H1 (cell line): Measurements from ENCODE around the gene BBS9. TPM values are rescaled to one million over a fixed set of nuclear protein-coding genes. Genes with fewer than 3 reads are reported as not detected.

Experiments used
- CTCF ChIA-PET: fragments of 300-600 bp; sonication (Branson Sonifier 250); formaldehyde crosslinking; loops from one replicate; lab custom pipeline; 2021; ENCODE audit not compliant: partially characterized antibody; lab: Charles Lee
- POLR2A ChIA-PET: fragments of 300-600 bp; sonication (Branson Sonifier 250); formaldehyde crosslinking; loops from one replicate; lab custom pipeline; 2021; ENCODE audit warnings: inconsistent platforms; ENCODE audit not compliant: partially characterized antibody; lab: Charles Lee
- DNase-seq, 2 experiments: peaks; one replicate each; pipeline versions ENCODE4 v3.0.0 to v3.0.0-alpha.2; 2010 to 2022; ENCODE audit warnings: low spot score in 2 of 2, low read depth in 1 of 2, mixed read lengths in 1 of 2
- FAIRE-seq: peaks from 2 replicates; lab custom pipeline; 2011; peaks lifted over from hg19 to GRCh38; lab: Jason Lieb, UNC
- H2AFZ ChIP-seq: 2 replicates; pipeline ENCODE4 v1.8.1; 2012; ENCODE audit warnings: low read length, inconsistent platforms
- H2AK5ac ChIP-seq: 2 replicates; pipeline ENCODE4 v1.6.1; 2013; ENCODE audit warnings: low read depth, low read length
- H2BK120ac ChIP-seq: replicated peaks from 2 replicates; pipeline ENCODE3; 2013; ENCODE audit warnings: low read depth, low read length, inconsistent platforms
- H2BK12ac ChIP-seq: 2 replicates; pipeline ENCODE4 v1.6.1; 2013; ENCODE audit warnings: low read depth, low read length
- H2BK15ac ChIP-seq: 2 replicates; pipeline ENCODE4 v1.6.1; 2013; ENCODE audit warnings: low read length
- H2BK20ac ChIP-seq: 2 replicates; pipeline ENCODE4 v1.6.1; 2013; ENCODE audit warnings: low read length
- H2BK5ac ChIP-seq: 2 replicates; pipeline ENCODE4 v1.6.1; 2013; ENCODE audit warnings: low read depth, low read length
- H3K14ac ChIP-seq: 2 replicates; pipeline ENCODE4 v1.6.1; 2013; ENCODE audit warnings: inconsistent platforms; ENCODE audit not compliant: insufficient read length
- H3K18ac ChIP-seq: 2 replicates; pipeline ENCODE4 v1.6.1; 2013; ENCODE audit warnings: low read length; ENCODE audit errors: extremely low read depth
- H3K23ac ChIP-seq: 2 replicates; pipeline ENCODE4 v1.6.1; 2013; ENCODE audit warnings: inconsistent platforms; ENCODE audit not compliant: insufficient read length
- H3K23me2 ChIP-seq: 2 replicates; pipeline ENCODE4 v1.6.1; 2013; ENCODE audit warnings: low read depth, low read length
- H3K27ac ChIP-seq: 2 replicates; pipeline ENCODE4 v1.6.1; 2011; ENCODE audit warnings: low read depth, low read length, inconsistent platforms
- H3K27me3 ChIP-seq, 4 experiments: replicated peaks in 1 of 4; 1 replicate in 1 of 4; 2 replicates in 3 of 4; pipeline versions ENCODE4 v1.6.1 to v1.8.1; 2011 to 2013; ENCODE audit warnings: low read length in 3 of 4, mild to moderate bottlenecking in 3 of 4, inconsistent platforms in 2 of 4, mixed read lengths in 2 of 4, moderate library complexity in 1 of 4; ENCODE audit not compliant: control insufficient read depth in 3 of 4, insufficient read depth in 3 of 4; ENCODE audit errors: extremely low read depth in 1 of 4
- H3K36me3 ChIP-seq, 4 experiments: 2 replicates each; pipeline versions ENCODE4 v1.6.1 to v1.8.1; 2011 to 2013; ENCODE audit warnings: mild to moderate bottlenecking in 4 of 4, low read length in 3 of 4, moderate library complexity in 2 of 4, control low read depth in 1 of 4, inconsistent platforms in 1 of 4; ENCODE audit not compliant: insufficient read depth in 4 of 4, control insufficient read depth in 2 of 4
- H3K4ac ChIP-seq: replicated peaks from 2 replicates; pipeline ENCODE3; 2013; ENCODE audit warnings: low read length, low read depth, mixed read lengths, inconsistent platforms; ENCODE audit not compliant: insufficient read length
- H3K4me1 ChIP-seq, 4 experiments: replicated peaks in 1 of 4; 1 replicate in 1 of 4; 2 replicates in 3 of 4; pipeline versions ENCODE4 v1.6.1 to v1.8.1; 2011 to 2013; ENCODE audit warnings: low read length in 3 of 4, inconsistent platforms in 2 of 4, mixed read lengths in 1 of 4; ENCODE audit not compliant: insufficient read depth in 4 of 4, control insufficient read depth in 3 of 4
- H3K4me2 ChIP-seq, 2 experiments: 2 replicates each; pipeline versions ENCODE4 v1.6.1 to v1.8.1; 2011 to 2013; ENCODE audit warnings: low read depth in 2 of 2, low read length in 2 of 2, control low read depth in 1 of 2, inconsistent platforms in 1 of 2, mild to moderate bottlenecking in 1 of 2; ENCODE audit not compliant: insufficient read depth in 1 of 2
- H3K4me3 ChIP-seq, 4 experiments: fragments of 200-600, 300-600 bp in 1 of 4; sonication (generic), shearing (Covaris generic), sonication (Bioruptor Twin) in 1 of 4; 2 replicates each; pipeline versions ENCODE4 v1.5.1 to v1.8.1; 2011 to 2016; ENCODE audit warnings: low read length in 4 of 4, low read depth in 3 of 4, control low read depth in 2 of 4, inconsistent platforms in 2 of 4, mild to moderate bottlenecking in 2 of 4, mixed read lengths in 1 of 4, moderate library complexity in 1 of 4; ENCODE audit not compliant: insufficient read depth in 2 of 4; ENCODE audit errors: extremely low read depth in 1 of 4
- H3K56ac ChIP-seq: replicated peaks from 2 replicates; pipeline ENCODE3; 2013; ENCODE audit warnings: low read depth, mild to moderate bottlenecking, mixed read lengths, low read length, inconsistent platforms; ENCODE audit not compliant: insufficient read length
- H3K79me1 ChIP-seq: 2 replicates; pipeline ENCODE4 v1.6.1; 2013; ENCODE audit warnings: low read depth, low read length, control low read depth
- H3K79me2 ChIP-seq, 2 experiments: 2 replicates each; pipeline versions ENCODE4 v1.6.1 to v1.8.1; 2012 to 2013; ENCODE audit warnings: low read length in 2 of 2, mild to moderate bottlenecking in 2 of 2, inconsistent platforms in 1 of 2; ENCODE audit not compliant: insufficient read depth in 2 of 2, control insufficient read depth in 1 of 2
- H3K9ac ChIP-seq, 4 experiments: replicated peaks in 1 of 4; 1 replicate in 1 of 4; 2 replicates in 3 of 4; pipeline versions ENCODE4 v1.6.1 to v1.8.1; 2011 to 2013; ENCODE audit warnings: low read depth in 3 of 4, low read length in 3 of 4, control low read depth in 2 of 4, mild to moderate bottlenecking in 2 of 4, moderate library complexity in 2 of 4, inconsistent platforms in 1 of 4; ENCODE audit errors: extremely low read depth in 1 of 4
- H3K9me3 ChIP-seq, 2 experiments: 2 replicates each; pipeline versions ENCODE4 v1.6.1 to v1.8.1; 2012 to 2013; ENCODE audit warnings: mild to moderate bottlenecking in 2 of 2, moderate library complexity in 2 of 2, control low read depth in 1 of 2, inconsistent platforms in 1 of 2, low read depth in 1 of 2, low read length in 1 of 2, mixed read lengths in 1 of 2; ENCODE audit not compliant: insufficient read depth in 2 of 2
- H4K20me1 ChIP-seq, 2 experiments: replicated peaks in 1 of 2; 2 replicates each; pipeline versions ENCODE3 to v1.8.1; 2011 to 2013; ENCODE audit warnings: inconsistent platforms in 2 of 2, low read length in 2 of 2, mild to moderate bottlenecking in 1 of 2; ENCODE audit not compliant: insufficient read depth in 2 of 2, control insufficient read depth in 1 of 2
- H4K5ac ChIP-seq: 2 replicates; pipeline ENCODE4 v1.6.1; 2013; ENCODE audit warnings: low read length, low read depth, mixed read lengths, inconsistent platforms; ENCODE audit not compliant: insufficient read length
- H4K8ac ChIP-seq: 2 replicates; pipeline ENCODE4 v1.8.0; 2013; ENCODE audit warnings: mild to moderate bottlenecking, moderate library complexity, low read length, inconsistent platforms; ENCODE audit not compliant: insufficient read depth; ENCODE audit errors: extremely low read depth
- H4K91ac ChIP-seq: replicated peaks from 2 replicates; pipeline ENCODE3; 2013; ENCODE audit warnings: low read length, mixed read lengths, inconsistent platforms; ENCODE audit not compliant: insufficient read length
- CBX5 ChIP-seq: fragments of 300-800, 300-1000 bp; sonication (generic); IDR thresholded peaks from 2 replicates; pipeline ENCODE4 v1.7.1; 2016; ENCODE audit warnings: antibody characterized with exemption, low read length, low read depth
- CHD1 ChIP-seq: IDR thresholded peaks from 2 replicates; pipeline ENCODE4 v1.6.1; 2012; ENCODE audit warnings: low read depth, low read length, improper control_type of control experiment
- HDAC2 ChIP-seq, 2 experiments: fragments of 300-600 bp in 1 of 2; sonication (generic) in 1 of 2; IDR thresholded peaks; 2 replicates each; pipeline ENCODE4 v1.6.1; 2011 to 2012; ENCODE audit warnings: low read depth in 2 of 2, low read length in 2 of 2, mild to moderate bottlenecking in 2 of 2, moderate library complexity in 2 of 2, borderline replicate concordance in 1 of 2, inconsistent platforms in 1 of 2
- JUN ChIP-seq: IDR thresholded peaks from 2 replicates; pipeline ENCODE4 v1.6.1; 2011; ENCODE audit warnings: low read depth, mild to moderate bottlenecking, improper control_type of control experiment, low read length
- KDM4A ChIP-seq: IDR thresholded peaks from one replicate; pipeline ENCODE4 v1.7.1; 2012; ENCODE audit warnings: low read depth, mild to moderate bottlenecking, moderate library complexity, low read length, inconsistent platforms; ENCODE audit not compliant: severe bottlenecking
- KDM5A ChIP-seq: fragments of 200-600 bp; IDR thresholded peaks from 2 replicates; pipeline ENCODE4 v1.7.1; 2012; ENCODE audit warnings: mild to moderate bottlenecking, low read length, inconsistent platforms, mixed read lengths
- PHF8 ChIP-seq: fragments of 200-600 bp; sonication (generic); conservative IDR thresholded peaks from 2 replicates; pipeline ENCODE4 v1.7.1; 2012; ENCODE audit warnings: low read depth, mild to moderate bottlenecking, inconsistent platforms, low read length, moderate library complexity
- POLR2A ChIP-seq, 2 experiments: IDR thresholded peaks; 1 replicate in 1 of 2; 2 replicates in 1 of 2; pipeline ENCODE4 v1.6.1; 2011; ENCODE audit warnings: low read depth in 2 of 2, low read length in 2 of 2, mild to moderate bottlenecking in 2 of 2; ENCODE audit errors: control extremely low read depth in 1 of 2
- SRF ChIP-seq: IDR thresholded peaks from 2 replicates; pipeline ENCODE4 v1.6.1; 2011; ENCODE audit warnings: mild to moderate bottlenecking, low read depth, low read length, moderate library complexity
- TAF7 ChIP-seq: optimal IDR thresholded peaks from 2 replicates; pipeline ENCODE3; 2011; ENCODE audit warnings: low read depth, mild to moderate bottlenecking, inconsistent platforms, low read length, moderate library complexity, borderline replicate concordance
- WGBS, 2 experiments: shearing (Covaris generic) in 1 of 2; methylation state at CpG; one replicate each; pipeline versions ENCODE4 v1.1.6 to v1.1.7; 2013 to 2015; ENCODE audit warnings: low lambda C conversion rate in 2 of 2, mixed read lengths in 2 of 2, inconsistent platforms in 1 of 2, low coverage in 1 of 2, missing lambda C conversion rate in 1 of 2; ENCODE audit not compliant: insufficient replicate concordance in 2 of 2, insufficient coverage in 1 of 2, insufficient read length in 1 of 2; ENCODE audit errors: extremely low coverage in 1 of 2, missing lambda C conversion rate in 1 of 2; 5-methylcytosine and 5-hydroxymethylcytosine counted together
- polyA plus RNA-seq, 7 experiments: library from polyadenylated mRNA; depleted of rRNA in 3 of 7; stranded (reverse) in 5 of 7; unstranded in 2 of 7; fragments of >200 nt in 5 of 7; fragments of 200-250 nt in 2 of 7; gene quantifications; 1 replicate in 5 of 7; 2 replicates in 1 of 7; 4 replicates in 1 of 7; pipeline versions ENCODE4 v1.2.1 to v1.2.3, GENCODE V29; 2011 to 2013; ENCODE audit warnings: missing spikeins in 2 of 7, mixed read lengths in 2 of 7
- total RNA-seq: library from RNA; stranded (reverse); fragmentation: NEBNext Ultra II Directional; extraction: Animal tissue kit (Norgen Biotek cat#: 25700); gene quantifications from 2 replicates; pipeline ENCODE4 v1.2.1, GENCODE V29; 2021
- TF ChIP-seq, protein P1 (sequence below), 3 experiments: IDR thresholded peaks; 1 replicate in 2 of 3; 2 replicates in 1 of 3; pipeline versions ENCODE4 v1.5.1 to v1.6.1; 2011; ENCODE audit warnings: low read length in 3 of 3, mild to moderate bottlenecking in 3 of 3, inconsistent platforms in 2 of 3, low read depth in 1 of 3, moderate library complexity in 1 of 3; ENCODE audit not compliant: insufficient read depth in 1 of 3; ENCODE audit errors: control extremely low read depth in 1 of 3

BBS9 gene
- total and polyA plus RNA-seq, 2 of the 8 experiments (the other 6 are each of a cell fraction or from before 2014, with no cell fraction given), result 22.3 to 37.0 TPM

DNA sequence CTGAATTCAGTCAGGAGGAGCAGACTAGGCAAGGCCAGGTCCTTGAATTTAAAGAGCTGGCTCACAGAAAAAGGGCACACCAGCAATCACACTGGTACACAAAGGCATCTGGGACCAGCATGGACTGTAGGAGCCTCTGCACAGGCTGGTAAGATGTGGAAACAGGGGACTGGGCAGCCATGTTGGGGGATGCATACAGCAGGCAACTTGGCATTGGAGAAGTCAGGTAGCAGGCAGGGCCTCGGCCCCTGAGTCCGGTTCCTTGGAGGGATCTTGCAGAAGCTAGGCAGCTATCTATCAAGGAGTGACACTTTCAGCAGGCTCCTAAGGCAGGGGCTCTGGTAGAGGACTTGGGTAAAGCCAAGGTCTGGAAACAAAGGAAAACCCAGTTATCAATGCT lies 399.7 kb downstream of the BBS9 start:
- no peaks in the 10 kb centered on the region for H3K23me2 ChIP-seq
- no peaks in the 10 kb centered on the region for H3K9me3 ChIP-seq
- no peak overlapping the region for H3K4ac ChIP-seq
- H3K14ac ChIP-seq, result no peak overlapping the region
- no peak overlapping the region for H3K4me3 ChIP-seq
- H3K18ac ChIP-seq, result peak overlapping the region; percentile 25; the same call in 1 of the 2 replicates
- H3K79me1 ChIP-seq, result no peaks in the 10 kb centered on the region
- H3K9ac ChIP-seq, result no peak overlapping the region
- H3K27me3 ChIP-seq, result no peaks in the 10 kb centered on the region
- DNase-seq (no peak), FAIRE-seq (no peak)
- H3K23ac ChIP-seq, result no peak overlapping the region
- POLR2A ChIA-PET, result interaction anchor here (1.0 kb wide), 1 partner anchor 16 kb away, joined by 3 read pairs; no protein-coding TSS in a partner anchor
- no peaks in the 10 kb centered on the region for H4K20me1 ChIP-seq
- no peak overlapping the region for H4K91ac ChIP-seq
- no peak overlapping the region for H3K4me2 ChIP-seq
- H2BK15ac ChIP-seq, result peak overlapping the region; percentile 32; the same call in 1 of the 2 replicates
- H2BK20ac ChIP-seq, result no peak overlapping the region
- no peak overlapping the region for H3K27ac ChIP-seq
- H2BK12ac ChIP-seq, result no peak overlapping the region; the same call in 1 of the 2 replicates
- no peak overlapping the region for H2BK120ac ChIP-seq
- H3K56ac ChIP-seq, result no peak overlapping the region
- no peak overlapping the region for H2AK5ac ChIP-seq
- H3K4me1 ChIP-seq, result no peaks in the 10 kb centered on the region; a peak in 1 of 7 replicates
- no peaks in the 10 kb centered on the region; a peak in 1 of 8 replicates for H3K36me3 ChIP-seq
- no peaks in the 10 kb centered on the region for H3K79me2 ChIP-seq
- peak overlapping the region; percentile 28; the same call in 1 of the 2 replicates for H4K8ac ChIP-seq
- no peak overlapping the region for H4K5ac ChIP-seq
- H2BK5ac ChIP-seq, result no peak overlapping the region
- CTCF ChIA-PET, result interaction anchor here (0.7 to 1.2 kb wide), 3 partner anchors 8 to 171 kb away, joined by 3 to 5 read pairs (median 3); no protein-coding TSS in a partner anchor
- no peak overlapping the region for H2AFZ ChIP-seq
- WGBS, 2 experiments, result 91% methylated on average over 2 of the region's 2 CpGs; no CpG with 5 or more reads in 1 of the 2 experiments
- no peak for TF ChIP-seq KDM4A
- TF ChIP-seq CHD1, result no peak
- TF ChIP-seq, protein P1, sequence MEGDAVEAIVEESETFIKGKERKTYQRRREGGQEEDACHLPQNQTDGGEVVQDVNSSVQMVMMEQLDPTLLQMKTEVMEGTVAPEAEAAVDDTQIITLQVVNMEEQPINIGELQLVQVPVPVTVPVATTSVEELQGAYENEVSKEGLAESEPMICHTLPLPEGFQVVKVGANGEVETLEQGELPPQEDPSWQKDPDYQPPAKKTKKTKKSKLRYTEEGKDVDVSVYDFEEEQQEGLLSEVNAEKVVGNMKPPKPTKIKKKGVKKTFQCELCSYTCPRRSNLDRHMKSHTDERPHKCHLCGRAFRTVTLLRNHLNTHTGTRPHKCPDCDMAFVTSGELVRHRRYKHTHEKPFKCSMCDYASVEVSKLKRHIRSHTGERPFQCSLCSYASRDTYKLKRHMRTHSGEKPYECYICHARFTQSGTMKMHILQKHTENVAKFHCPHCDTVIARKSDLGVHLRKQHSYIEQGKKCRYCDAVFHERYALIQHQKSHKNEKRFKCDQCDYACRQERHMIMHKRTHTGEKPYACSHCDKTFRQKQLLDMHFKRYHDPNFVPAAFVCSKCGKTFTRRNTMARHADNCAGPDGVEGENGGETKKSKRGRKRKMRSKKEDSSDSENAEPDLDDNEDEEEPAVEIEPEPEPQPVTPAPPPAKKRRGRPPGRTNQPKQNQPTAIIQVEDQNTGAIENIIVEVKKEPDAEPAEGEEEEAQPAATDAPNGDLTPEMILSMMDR (IDR thresholded peaks at IDR 0.05; ENCODE audit: control extremely low read depth in 1 of 3, insufficient read depth in 1 of 3, low read depth in 1 of 3, low read length in 3 of 3), result no peak
- no peak for TF ChIP-seq KDM5A
- no peak for TF ChIP-seq HDAC2 (IDR thresholded peaks at IDR 0.05; ENCODE audit: borderline replicate concordance in 1 of 2, low read depth in 2 of 2, low read length in 2 of 2)
- TF ChIP-seq TAF7, result no peak
- TF ChIP-seq SRF, result no peak
- TF ChIP-seq PHF8, result no peak
- no peak for TF ChIP-seq JUN
- TF ChIP-seq POLR2A (IDR thresholded peaks at IDR 0.05; ENCODE audit: control extremely low read depth in 1 of 2, low read depth in 2 of 2, low read length in 2 of 2), result no peak
- TF ChIP-seq CBX5, result no peak
